Measurements from ENCODE around the gene ARHGAP26. TPM values are rescaled to one million over a fixed set of nuclear protein-coding genes. Genes with fewer than 3 reads are reported as not detected.

ARHGAP26 gene
- total and polyA plus RNA-seq, 2 experiments from 2014 or later: 9.5 to 16.8 TPM

- TF ChIP-seq ZNF462 (CRISPR knock-in tag; IDR thresholded peaks at IDR 0.05) (no peak), ZNF331 (CRISPR knock-in tag; IDR thresholded peaks at IDR 0.05; ENCODE audit: low read depth) (no peak)
These were observed 45.4 kb upstream of the ARHGAP26 start (continued) for GRCh38 chr5:142724821-142725220.

- no peaks in the 10 kb centered on the region; the same call in 1 of the 2 replicates for H3K4me1 ChIP-seq (ENCODE audit: insufficient read depth)
- H3K27me3 ChIP-seq (ENCODE audit: insufficient read depth): no peaks in the 10 kb centered on the region
- peaks cover 18% of the 10 kb centered on the region for H3K9me2 ChIP-seq (ENCODE audit: insufficient read depth)
- DNase-seq (ENCODE audit: low spot score) (no peak), ATAC-seq (no peak)
- Mint-ChIP-seq H3K36me3 (ENCODE audit: low read depth) (peaks cover 6% of the 10 kb centered on the region; the same call in 2 of the 3 replicates), H3K4me3 (no peak overlapping the region), H3K27ac (no peak overlapping the region), H3K4me1 (peaks cover 9% of the 10 kb centered on the region), H3K27me3 (ENCODE audit: insufficient read depth, low read depth, poor library complexity) (peaks cover 3% of the 10 kb centered on the region), H3K9me3 (no peaks in the 10 kb centered on the region)
- H3K4me3 ChIP-seq: no peak overlapping the region
- H3K27ac ChIP-seq (ENCODE audit: low read depth): no peak overlapping the region
- peaks cover 10% of the 10 kb centered on the region for H3K36me3 ChIP-seq (ENCODE audit: insufficient read depth)
- H3F3A ChIP-seq (replicated peaks; ENCODE audit: low read depth): no peaks in the 10 kb centered on the region; the same call in 1 of the 2 replicates
- H3K79me2 ChIP-seq (replicated peaks; ENCODE audit: insufficient read depth): no peaks in the 10 kb centered on the region
- peaks cover 5% of the 10 kb centered on the region for H4K20me1 ChIP-seq (replicated peaks; ENCODE audit: insufficient read depth)
- H3K4me2 ChIP-seq: no peak overlapping the region
- TF ChIP-seq STAT1 (IDR thresholded peaks at IDR 0.05; ENCODE audit: unreplicated experiment) (no peak), JUNB (IDR thresholded peaks at IDR 0.05; ENCODE audit: unreplicated experiment) (no peak), REST (IDR thresholded peaks at IDR 0.05; ENCODE audit: unreplicated experiment) (no peak), ZNF331 (CRISPR knock-in tag; IDR thresholded peaks at IDR 0.05; ENCODE audit: low read depth) (no peak), EZH2 (IDR thresholded peaks at IDR 0.05; ENCODE audit: low read depth, unreplicated experiment) (no peak), CTCF (conservative IDR thresholded peaks at IDR 0.05; ENCODE audit: low read depth in 2 of 2) (no peak), NANOG (IDR thresholded peaks at IDR 0.05; ENCODE audit: borderline replicate concordance) (no peak)
- no peak overlapping the region for H2AFZ ChIP-seq
These were observed 44.7 kb upstream of the ARHGAP26 start for GRCh38 chr5:142725231-142726187.

Measured in GM23338 (cell line).